HCT116 (cell line): ENCODE data around the gene LRRFIP1. TPM values are rescaled to one million over a fixed set of nuclear protein-coding genes. Genes with fewer than 3 reads are reported as not detected.

Experiments
- ATAC-seq: fragments of 200-7000 bp; cut with Tn5 transposase; 2 replicates; pipeline ENCODE4 v1.9.1; 2020; ENCODE audit warnings: mild to moderate bottlenecking, moderate library complexity
- BruUV-seq: library from RNA; stranded (reverse); fragments of 400-500 nt; replicated peaks from 2 replicates; lab custom pipeline; 2021; lab: Mats Ljungman, UMichigan
- CTCF ChIA-PET: fragments of 300-600 bp; sonication (Branson Sonifier 250); formaldehyde crosslinking; loops from one replicate; lab custom pipeline; 2021; ENCODE audit warnings: antibody characterized with exemption; lab: Charles Lee
- POLR2A ChIA-PET: fragments of 300-600, 350-600 bp; sonication (Branson Sonifier 250); formaldehyde crosslinking; loops from one replicate; lab custom pipeline; 2021; ENCODE audit warnings: antibody characterized with exemption; lab: Charles Lee
- RAD21 ChIA-PET, 2 experiments: fragments of 300-600 bp; sonication (Branson Sonifier 250); formaldehyde crosslinking; loops; one replicate each; lab custom pipeline; 2023; ENCODE audit warnings: low total read pairs in 2 of 2; ENCODE audit not compliant: uncharacterized antibody in 2 of 2, unreplicated experiment in 2 of 2, low non-redundant PET in 1 of 2; lab: Charles Lee
- DNase-seq: peaks from one replicate; pipeline ENCODE4 v3.0.0-alpha.2; 2010; ENCODE audit warnings: low read depth, low spot score
- H2AFZ ChIP-seq: fragments of 200-600 bp; shearing (Covaris generic), sonication (generic); 2 replicates; pipeline ENCODE4 v1.6.1; 2017; ENCODE audit warnings: low read depth, mixed run types, mixed read lengths, antibody characterized with exemption, low read length; ENCODE audit not compliant: poor library complexity, severe bottlenecking
- H3K27ac ChIP-seq: 2 replicates; pipeline ENCODE4 v1.5.1; 2012; ENCODE audit warnings: low read depth, low read length
- H3K27me3 ChIP-seq: fragments of 200-600 bp; sonication (generic); 2 replicates; pipeline ENCODE4 v1.6.1; 2016; ENCODE audit warnings: mixed run types, low read length, mixed read lengths; ENCODE audit not compliant: insufficient read depth
- H3K36me3 ChIP-seq, 2 experiments: fragments of 200-500 bp in 1 of 2; fragments of 200-600 bp in 1 of 2; sonication (Bioruptor generic) in 1 of 2; sonication (generic) in 1 of 2; 2 replicates each; pipeline versions ENCODE4 v1.5.1 to v1.6.1; 2014 to 2016; ENCODE audit warnings: low read length in 2 of 2, inconsistent platforms in 1 of 2, mixed read lengths in 1 of 2, mixed run types in 1 of 2; ENCODE audit not compliant: insufficient read depth in 2 of 2, control insufficient read depth in 1 of 2
- H3K4me1 ChIP-seq, 2 experiments: fragments of 200-600 bp in 1 of 2; sonication (generic) in 1 of 2; 2 replicates each; pipeline versions ENCODE4 v1.5.1 to v1.6.1; 2012 to 2017; ENCODE audit warnings: low read length in 2 of 2, inconsistent platforms in 1 of 2, mild to moderate bottlenecking in 1 of 2, mixed read lengths in 1 of 2, mixed run types in 1 of 2, moderate library complexity in 1 of 2; ENCODE audit not compliant: insufficient read depth in 2 of 2, control insufficient read depth in 1 of 2
- H3K4me2 ChIP-seq: fragments of 200-600 bp; sonication (generic); 2 replicates; pipeline ENCODE4 v1.6.1; 2017; ENCODE audit warnings: mixed run types, low read length, mixed read lengths
- H3K4me3 ChIP-seq, 2 experiments: fragments of 200-600 bp in 1 of 2; sonication (generic) in 1 of 2; replicated peaks in 1 of 2; 2 replicates each; pipeline ENCODE4 v1.5.1; 2011 to 2016; ENCODE audit warnings: low read length in 2 of 2, control low read depth in 1 of 2, low read depth in 1 of 2, mild to moderate bottlenecking in 1 of 2, mixed read lengths in 1 of 2, mixed run types in 1 of 2
- H3K79me2 ChIP-seq: fragments of 200-600 bp; sonication (generic); 2 replicates; pipeline ENCODE4 v1.6.1; 2017; ENCODE audit warnings: mild to moderate bottlenecking, mixed run types, low read length, moderate library complexity, mixed read lengths; ENCODE audit not compliant: insufficient read depth
- H3K9ac ChIP-seq: fragments of 200-600 bp; sonication (generic); 2 replicates; pipeline ENCODE4 v1.6.1; 2016; ENCODE audit warnings: low read length, mixed read lengths
- H3K9me2 ChIP-seq: fragments of 200-600 bp; sonication (generic), shearing (Covaris generic); 2 replicates; pipeline ENCODE4 v1.6.1; 2017; ENCODE audit warnings: mixed run types, mild to moderate bottlenecking, moderate library complexity; ENCODE audit not compliant: insufficient read depth
- H3K9me3 ChIP-seq, 2 experiments: fragments of 200-500 bp in 1 of 2; fragments of 200-600 bp in 1 of 2; sonication (Bioruptor generic) in 1 of 2; sonication (generic) in 1 of 2; 2 replicates each; pipeline ENCODE4 v1.6.1; 2014 to 2017; ENCODE audit warnings: low read length in 2 of 2, mixed read lengths in 2 of 2, inconsistent platforms in 1 of 2, low read depth in 1 of 2, mild to moderate bottlenecking in 1 of 2, mixed run types in 1 of 2, moderate library complexity in 1 of 2; ENCODE audit not compliant: control insufficient read depth in 1 of 2, insufficient read depth in 1 of 2
- H4K20me1 ChIP-seq: fragments of 200-600 bp; sonication (generic), shearing (Covaris generic); 2 replicates; pipeline ENCODE4 v1.6.1; 2017; ENCODE audit warnings: mixed run types, mild to moderate bottlenecking, moderate library complexity; ENCODE audit not compliant: insufficient read depth
- CBX3 ChIP-seq: IDR thresholded peaks from 2 replicates; pipeline ENCODE4 v1.6.1; 2012; ENCODE audit warnings: low read depth
- CEBPB ChIP-seq: IDR thresholded peaks from 2 replicates; pipeline ENCODE4 v1.6.1; 2012; ENCODE audit warnings: low read depth
- EGR1 ChIP-seq: IDR thresholded peaks from 2 replicates; pipeline ENCODE4 v1.6.1; 2012; ENCODE audit warnings: low read depth
- ELF1 ChIP-seq: IDR thresholded peaks from 2 replicates; pipeline ENCODE4 v1.6.1; 2012; ENCODE audit warnings: low read depth, borderline replicate concordance
- EZH2 ChIP-seq: fragments of 200-600 bp; sonication (generic); IDR thresholded peaks from 2 replicates; pipeline ENCODE4 v1.6.1; 2017; ENCODE audit warnings: antibody characterized with exemption, mixed run types
- FOSL1 ChIP-seq: IDR thresholded peaks from 2 replicates; pipeline ENCODE4 v1.6.1; 2012; ENCODE audit warnings: low read depth
- JUND ChIP-seq: IDR thresholded peaks from 2 replicates; pipeline ENCODE4 v1.6.1; 2012
- MAX ChIP-seq: IDR thresholded peaks from 2 replicates; pipeline ENCODE4 v1.6.1; 2012
- POLR2A ChIP-seq: IDR thresholded peaks from 2 replicates; pipeline ENCODE4 v1.7.0; 2011; ENCODE audit warnings: borderline replicate concordance; ENCODE audit not compliant: insufficient read depth, insufficient read length; ENCODE audit errors: extremely low read depth
- POLR2AphosphoS5 ChIP-seq: IDR thresholded peaks from 2 replicates; pipeline ENCODE4 v1.6.1; 2011; ENCODE audit warnings: mild to moderate bottlenecking, low read depth, low read length, moderate library complexity
- SIN3A ChIP-seq: IDR thresholded peaks from 2 replicates; pipeline ENCODE4 v1.6.1; 2012; ENCODE audit warnings: low read depth
- TCF7L2 ChIP-seq: IDR thresholded peaks from 2 replicates; pipeline ENCODE4 v1.7.0; 2011; ENCODE audit warnings: borderline replicate concordance, inconsistent platforms; ENCODE audit not compliant: insufficient read depth, insufficient read length; ENCODE audit errors: extremely low read depth
- ZBTB33 ChIP-seq: IDR thresholded peaks from 2 replicates; pipeline ENCODE4 v1.6.1; 2011; ENCODE audit warnings: mild to moderate bottlenecking, low read length, moderate library complexity; ENCODE audit not compliant: insufficient replicate concordance; ENCODE audit errors: extremely low read depth
- ZFX ChIP-seq: fragments of 450-650 bp; IDR thresholded peaks from 2 replicates; pipeline ENCODE4 v1.6.1; 2017
- intact Hi-C: fragments of 100-400 bp; cut with micrococcal nuclease; formaldehyde crosslinking; loops from 2 replicates; pipeline ENCODE4 v1.10.0; 2022
- total RNA-seq: library from RNA; stranded (reverse); gene quantifications from one replicate; pipeline ENCODE4 v1.2.1, GENCODE V29; 2021; ENCODE audit not compliant: unreplicated experiment

The LRRFIP1 gene
- total RNA-seq, 1 experiment from 2014 or later, result 76.9 TPM

- H3K9me3 ChIP-seq, result no peaks in the 10 kb centered on the region
- no peaks in the 10 kb centered on the region for H4K20me1 ChIP-seq
- intact Hi-C loops, result no loop called here
- BruUV-seq, result no TSS peak
- H3K9ac ChIP-seq, result no peak overlapping the region
- ChIA-PET CTCF (interaction anchor here (0.7 kb wide), 1 partner anchor 13 kb away, joined by 3 read pairs; no protein-coding TSS in a partner anchor), RAD21 (no interaction called here), POLR2A (no interaction called here)
- peak; percentile 85 for ATAC-seq
- H3K27ac ChIP-seq, result no peak overlapping the region
- H3K4me2 ChIP-seq, result peak overlapping the region; percentile 59
- DNase-seq, result peak; percentile 23
- no peaks in the 10 kb centered on the region for H3K9me2 ChIP-seq
- peak overlapping the region in 1 of 2 experiments; percentile 2; a peak in 1 of 4 replicates for H3K4me3 ChIP-seq
- no peaks in the 10 kb centered on the region for H3K36me3 ChIP-seq
- no peaks in the 10 kb centered on the region for H3K27me3 ChIP-seq
- H3K79me2 ChIP-seq, result peaks cover 84% of the 10 kb centered on the region
- TF ChIP-seq MAX (peak; percentile 56), ZFX (no peak), ELF1 (no peak), CEBPB (no peak), JUND (peak; percentile 51), FOSL1 (peak; percentile 52)
- TF ChIP-seq, all 23 proteins: peak for 3
- Histone ChIP-seq H3K4me1 (peaks cover 11 to 53% of the 10 kb centered on the region in 2 experiments), H2AFZ (no peak overlapping the region)
Observed at GRCh38 chr2:237731663-237732062, 104.3 kb downstream of the LRRFIP1 start.

DNA sequence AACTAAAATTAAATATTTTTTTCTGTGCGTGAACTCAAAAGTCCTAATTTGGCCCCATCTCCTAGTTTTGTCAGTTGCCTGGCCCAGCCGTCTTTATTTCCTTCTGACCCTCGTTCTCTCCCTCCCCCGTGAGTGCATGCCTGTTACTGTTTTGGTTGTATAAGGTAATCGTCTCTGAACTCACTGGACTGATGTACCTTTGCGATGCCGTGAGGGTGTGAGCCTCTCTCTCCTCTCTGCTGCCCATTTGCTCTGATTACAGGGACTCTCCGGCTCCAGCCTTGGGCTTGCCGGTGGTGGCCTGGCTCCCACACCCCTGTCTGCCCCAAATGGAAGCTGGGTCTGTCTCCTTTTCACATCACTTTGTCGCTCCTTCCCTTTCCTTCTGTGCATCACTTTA lies 104.7 kb downstream of the LRRFIP1 start:
- Histone ChIP-seq H4K20me1 (no peaks in the 10 kb centered on the region), H3K4me1 (peaks cover 11 to 49% of the 10 kb centered on the region in 2 experiments), H3K27me3 (no peaks in the 10 kb centered on the region), H3K9me3 (no peaks in the 10 kb centered on the region), H3K9ac (no peak overlapping the region), H3K9me2 (no peaks in the 10 kb centered on the region), H3K36me3 (no peaks in the 10 kb centered on the region), H3K4me2 (no peak overlapping the region; the same call in 1 of the 2 replicates), H3K4me3 (no peak overlapping the region), H3K79me2 (peaks cover 83% of the 10 kb centered on the region), H3K27ac (no peak overlapping the region), H2AFZ (no peak overlapping the region)
- BruUV-seq, result no TSS peak
- no peak for DNase-seq
- RAD21 ChIA-PET, result no interaction called here
- no peak for TF ChIP-seq EZH2
- TF ChIP-seq TCF7L2, result no peak
- no peak for TF ChIP-seq POLR2AphosphoS5
- TF ChIP-seq CEBPB, result no peak
- no peak for TF ChIP-seq EGR1
- no peak for TF ChIP-seq SIN3A
- TF ChIP-seq JUND, result no peak
- no peak for TF ChIP-seq MAX
- TF ChIP-seq ZBTB33, result no peak
- no peak for TF ChIP-seq POLR2A
- no peak for TF ChIP-seq CBX3
- no peak for ATAC-seq
- CTCF ChIA-PET, result interaction anchor here (0.7 kb wide), 1 partner anchor 13 kb away, joined by 3 read pairs; no protein-coding TSS in a partner anchor
- intact Hi-C loops, result no loop called here
- POLR2A ChIA-PET, result no interaction called here
